IPS-18a (cell line): ENCODE data around the gene ATG7.

Experiments
- H3K27ac ChIP-seq: one replicate; pipeline ENCODE4 v1.5.1; 2013; ENCODE audit warnings: low read length
- H3K27me3 ChIP-seq: one replicate; pipeline ENCODE4 v1.6.1; 2013; ENCODE audit warnings: mild to moderate bottlenecking, low read length; ENCODE audit not compliant: control insufficient read depth, insufficient read depth
- H3K36me3 ChIP-seq: one replicate; pipeline ENCODE4 v1.6.1; 2013; ENCODE audit warnings: low read depth, low read length; ENCODE audit not compliant: control insufficient read depth
- H3K4me1 ChIP-seq: one replicate; pipeline ENCODE4 v1.6.1; 2013; ENCODE audit warnings: low read depth, low read length; ENCODE audit not compliant: control insufficient read depth
- H3K4me3 ChIP-seq: one replicate; pipeline ENCODE4 v1.5.1; 2013; ENCODE audit warnings: low read length
- H3K9ac ChIP-seq: one replicate; pipeline ENCODE4 v1.6.1; 2013; ENCODE audit warnings: mild to moderate bottlenecking, low read length, moderate library complexity
- H3K9me3 ChIP-seq: one replicate; pipeline ENCODE4 v1.6.1; 2013; ENCODE audit warnings: low read depth, low read length; ENCODE audit not compliant: control insufficient read depth

ATG7 gene

GRCh38 chr3:11239796-11240195, 32.4 kb upstream of the ATG7 start:
- no peak overlapping the region for H3K4me3 ChIP-seq
- no peak overlapping the region for H3K27ac ChIP-seq

GRCh38 chr3:11240496-11240895, 31.7 kb upstream of the ATG7 start:
- Histone ChIP-seq H3K27me3 (no peaks in the 10 kb centered on the region), H3K9me3 (no peaks in the 10 kb centered on the region), H3K4me3 (no peak overlapping the region), H3K36me3 (no peaks in the 10 kb centered on the region), H3K9ac (no peak overlapping the region), H3K4me1 (no peaks in the 10 kb centered on the region), H3K27ac (no peak overlapping the region)

More at GRCh38 chr3:11239796-11240195, 32.4 kb upstream of the ATG7 start:
- Histone ChIP-seq H3K4me1 (no peaks in the 10 kb centered on the region), H3K9ac (no peak overlapping the region), H3K9me3 (no peaks in the 10 kb centered on the region), H3K27me3 (no peaks in the 10 kb centered on the region), H3K36me3 (no peaks in the 10 kb centered on the region)

- Histone ChIP-seq H3K27me3 (no peaks in the 10 kb centered on the region), H3K9ac (no peak overlapping the region), H3K4me3 (no peak overlapping the region), H3K36me3 (no peaks in the 10 kb centered on the region), H3K9me3 (no peaks in the 10 kb centered on the region), H3K4me1 (no peaks in the 10 kb centered on the region), H3K27ac (no peak overlapping the region)
Measured at GRCh38 chr3:11244121-11244677, 28.0 kb upstream of the ATG7 start.

GRCh38 chr3:11245276-11245675, 26.9 kb upstream of the ATG7 start:
- H3K9ac ChIP-seq, result no peak overlapping the region
- no peak overlapping the region for H3K27ac ChIP-seq
- H3K4me1 ChIP-seq, result no peaks in the 10 kb centered on the region
- H3K4me3 ChIP-seq, result no peak overlapping the region
- no peaks in the 10 kb centered on the region for H3K9me3 ChIP-seq
- no peaks in the 10 kb centered on the region for H3K27me3 ChIP-seq
- no peaks in the 10 kb centered on the region for H3K36me3 ChIP-seq

- no peak overlapping the region for H3K9ac ChIP-seq
- H3K27me3 ChIP-seq, result no peaks in the 10 kb centered on the region
- H3K9me3 ChIP-seq, result no peaks in the 10 kb centered on the region
- no peaks in the 10 kb centered on the region for H3K36me3 ChIP-seq
- no peak overlapping the region for H3K27ac ChIP-seq
- no peak overlapping the region for H3K4me3 ChIP-seq
- H3K4me1 ChIP-seq, result no peaks in the 10 kb centered on the region
Measured at GRCh38 chr3:11245827-11246662, 26.2 kb upstream of the ATG7 start.

- no peak overlapping the region for H3K27ac ChIP-seq
Measured at GRCh38 chr3:11246663-11246970, 25.6 kb upstream of the ATG7 start.

GRCh38 chr3:11247362-11247761, 24.8 kb upstream of the ATG7 start:
- no peaks in the 10 kb centered on the region for H3K36me3 ChIP-seq
- no peaks in the 10 kb centered on the region for H3K9me3 ChIP-seq
- H3K4me1 ChIP-seq, result no peaks in the 10 kb centered on the region
- no peak overlapping the region for H3K4me3 ChIP-seq
- H3K9ac ChIP-seq, result no peak overlapping the region
- no peak overlapping the region for H3K27ac ChIP-seq
- no peaks in the 10 kb centered on the region for H3K27me3 ChIP-seq

More at GRCh38 chr3:11246663-11246970, 25.6 kb upstream of the ATG7 start:
- no peaks in the 10 kb centered on the region for H3K9me3 ChIP-seq
- no peaks in the 10 kb centered on the region for H3K36me3 ChIP-seq
- H3K4me3 ChIP-seq, result no peak overlapping the region
- H3K9ac ChIP-seq, result no peak overlapping the region
- H3K27me3 ChIP-seq, result no peaks in the 10 kb centered on the region
- H3K4me1 ChIP-seq, result no peaks in the 10 kb centered on the region

- H3K4me3 ChIP-seq, result no peak overlapping the region
- H3K27me3 ChIP-seq, result no peaks in the 10 kb centered on the region
- no peak overlapping the region for H3K27ac ChIP-seq
- no peaks in the 10 kb centered on the region for H3K9me3 ChIP-seq
- no peaks in the 10 kb centered on the region for H3K4me1 ChIP-seq
- H3K36me3 ChIP-seq, result no peaks in the 10 kb centered on the region
- H3K9ac ChIP-seq, result no peak overlapping the region
Measured at GRCh38 chr3:11248596-11248995, 23.6 kb upstream of the ATG7 start.

- H3K4me3 ChIP-seq, result no peak overlapping the region
- H3K36me3 ChIP-seq, result no peaks in the 10 kb centered on the region
- no peak overlapping the region for H3K9ac ChIP-seq
- H3K27ac ChIP-seq, result no peak overlapping the region
- no peaks in the 10 kb centered on the region for H3K4me1 ChIP-seq
- no peaks in the 10 kb centered on the region for H3K9me3 ChIP-seq
- H3K27me3 ChIP-seq, result no peaks in the 10 kb centered on the region
Measured at GRCh38 chr3:11250902-11251806, 21.0 kb upstream of the ATG7 start.

GRCh38 chr3:11251807-11252176, 20.4 kb upstream of the ATG7 start:
- Histone ChIP-seq H3K4me1 (no peaks in the 10 kb centered on the region), H3K4me3 (no peak overlapping the region), H3K27me3 (no peaks in the 10 kb centered on the region), H3K27ac (no peak overlapping the region), H3K9ac (no peak overlapping the region), H3K9me3 (no peaks in the 10 kb centered on the region), H3K36me3 (no peaks in the 10 kb centered on the region)

- Histone ChIP-seq H3K36me3 (no peaks in the 10 kb centered on the region), H3K27me3 (no peaks in the 10 kb centered on the region), H3K9me3 (no peaks in the 10 kb centered on the region), H3K4me1 (no peaks in the 10 kb centered on the region), H3K9ac (no peak overlapping the region), H3K27ac (no peak overlapping the region), H3K4me3 (no peak overlapping the region)
Measured at GRCh38 chr3:11254876-11255275, 17.3 kb upstream of the ATG7 start.
